Liver (tissue), 9 donors: ENCODE measurements around the gene RREB1. TPM values are rescaled to one million over a fixed set of nuclear protein-coding genes. Genes with fewer than 3 reads are reported as not detected.
A peak's percentile ranks its signal among the peaks of the same experiment; 100 is the strongest.
"Not testable (repeated sequence)": the region's sequence is repeated elsewhere in the genome, so short reads cannot be mapped to it uniquely, and the experiment has no call there.

Experiments
- DNase-seq: peaks from one replicate; pipeline ENCODE4 v3.0.0-alpha.2; 2017; ENCODE audit warnings: low spot score
- H3K27ac ChIP-seq, 2 donors: one replicate each; pipeline ENCODE4 v1.7.0; 2013; ENCODE audit warnings: inconsistent platforms in 2 of 2, low read length in 2 of 2, control low read depth in 1 of 2, low read depth in 1 of 2, mild to moderate bottlenecking in 1 of 2
- H3K27me3 ChIP-seq, 4 donors: one replicate each; pipeline versions ENCODE4 v1.6.1 to v1.7.0; 2013; ENCODE audit warnings: low read length in 3 of 4, inconsistent platforms in 1 of 4, mild to moderate bottlenecking in 1 of 4, moderate library complexity in 1 of 4; ENCODE audit not compliant: control insufficient read depth in 4 of 4, insufficient read depth in 4 of 4
- H3K36me3 ChIP-seq, 4 donors: one replicate each; pipeline versions ENCODE4 v1.6.1 to v1.7.0; 2013; ENCODE audit warnings: low read length in 3 of 4, mild to moderate bottlenecking in 3 of 4, low read depth in 1 of 4, moderate library complexity in 1 of 4; ENCODE audit not compliant: control insufficient read depth in 4 of 4, insufficient read depth in 3 of 4
- H3K4me1 ChIP-seq, 4 donors: one replicate each; pipeline versions ENCODE4 v1.6.1 to v1.7.0; 2013; ENCODE audit warnings: low read length in 3 of 4, mild to moderate bottlenecking in 3 of 4, moderate library complexity in 1 of 4; ENCODE audit not compliant: control insufficient read depth in 4 of 4, insufficient read depth in 4 of 4
- H3K4me3 ChIP-seq, 3 donors: one replicate each; pipeline versions ENCODE4 v1.6.1 to v1.7.0; 2013; ENCODE audit warnings: low read length in 3 of 3, control low read depth in 1 of 3, low read depth in 1 of 3, mild to moderate bottlenecking in 1 of 3
- H3K9ac ChIP-seq, 2 donors: one replicate each; pipeline ENCODE4 v1.7.0; 2013; ENCODE audit warnings: low read length in 2 of 2, mild to moderate bottlenecking in 2 of 2, moderate library complexity in 2 of 2, control low read depth in 1 of 2, low read depth in 1 of 2
- H3K9me3 ChIP-seq, 4 donors: one replicate each; pipeline versions ENCODE4 v1.6.1 to v1.7.0; 2013; ENCODE audit warnings: low read length in 3 of 4; ENCODE audit not compliant: control insufficient read depth in 4 of 4
- ATF3 ChIP-seq: IDR thresholded peaks from 2 replicates; pipeline ENCODE4 v1.6.1; 2016; ENCODE audit warnings: antibody characterized with exemption
- CTCF ChIP-seq: fragments of 150-350 bp; IDR thresholded peaks from 2 replicates; pipeline ENCODE4 v1.5.1; 2017; ENCODE audit warnings: improper control_type of control experiment, low read depth, low read length; ENCODE audit not compliant: missing input control
- EGR1 ChIP-seq, 2 donors: IDR thresholded peaks; 2 replicates each; pipeline ENCODE4 v1.6.1; 2016 to 2018; ENCODE audit warnings: antibody characterized with exemption in 2 of 2, low read depth in 2 of 2
- FOXA1 ChIP-seq: IDR thresholded peaks from 2 replicates; pipeline ENCODE4 v1.6.1; 2016; ENCODE audit warnings: antibody characterized with exemption
- FOXA2 ChIP-seq: IDR thresholded peaks from 2 replicates; pipeline ENCODE4 v1.6.1; 2016; ENCODE audit warnings: antibody characterized with exemption
- HNF4A ChIP-seq, 2 donors: conservative IDR thresholded peaks; 2 replicates each; pipeline ENCODE4 v1.6.1; 2016; ENCODE audit warnings: antibody characterized with exemption in 2 of 2, mild to moderate bottlenecking in 2 of 2
- HNF4G ChIP-seq: IDR thresholded peaks from 2 replicates; pipeline ENCODE4 v1.6.1; 2016; ENCODE audit warnings: antibody characterized with exemption
- JUND ChIP-seq, 2 donors: IDR thresholded peaks; 2 replicates each; pipeline ENCODE4 v1.6.1; 2016; ENCODE audit warnings: antibody characterized with exemption in 2 of 2
- MAX ChIP-seq: IDR thresholded peaks from 2 replicates; pipeline ENCODE4 v1.6.1; 2016; ENCODE audit warnings: antibody characterized with exemption
- NR2F2 ChIP-seq: IDR thresholded peaks from 2 replicates; pipeline ENCODE4 v1.6.1; 2016; ENCODE audit warnings: antibody characterized with exemption
- RAD21 ChIP-seq, 2 donors: IDR thresholded peaks; 2 replicates each; pipeline ENCODE4 v1.6.1; 2016; ENCODE audit warnings: antibody characterized with exemption in 2 of 2, mild to moderate bottlenecking in 2 of 2
- REST ChIP-seq: IDR thresholded peaks from 2 replicates; pipeline ENCODE4 v1.6.1; 2016; ENCODE audit warnings: antibody characterized with exemption, mild to moderate bottlenecking
- TAF1 ChIP-seq: conservative IDR thresholded peaks from 2 replicates; pipeline ENCODE4 v1.6.1; 2016; ENCODE audit warnings: antibody characterized with exemption, mild to moderate bottlenecking
- YY1 ChIP-seq: IDR thresholded peaks from 2 replicates; pipeline ENCODE4 v1.6.1; 2016; ENCODE audit warnings: antibody characterized with exemption, mild to moderate bottlenecking
- WGBS: extraction: QIAGEN DNeasy Blood & Tissue Kit; methylation state at CpG from one replicate; pipeline ENCODE4 v1.1.7; 2013; 5-methylcytosine and 5-hydroxymethylcytosine counted together
- polyA plus RNA-seq, 2 donors: library from polyadenylated mRNA; stranded (reverse) in 1 of 2; unstranded in 1 of 2; fragments of 200-250 nt in 1 of 2; fragments of >200 nt in 1 of 2; fragmentation: Nextera tagmentation in 1 of 2; extraction: Ambion mirVana in 1 of 2; gene quantifications; one replicate each; pipeline versions ENCODE4 v1.2.1 to v1.2.3, GENCODE V29; 2013 to 2015
- total RNA-seq, 2 donors: library from RNA; depleted of rRNA; stranded (reverse); fragments of >200 nt; gene quantifications; one replicate each; pipeline ENCODE4 v1.2.3, GENCODE V29; 2014
- donor health status: healthy.
- donor health status: healthy.
- donor health status: healthy.
- donor health status: healthy.
- donor health status: healthy.

The RREB1 gene
- total and polyA plus RNA-seq, 4 donors, result 10.1 to 28.9 (median 17.3) TPM

GRCh38 chr6:7271205-7271534 is 163.4 kb downstream of the RREB1 start:
- Histone ChIP-seq H3K36me3 (no peaks in the 10 kb centered on the region), H3K4me1 (peaks cover 6 to 21% (median 14%) of the 10 kb centered on the region in 4 donors), H3K9ac (no peak overlapping the region), H3K27ac (peak overlapping the region; percentile 40 to 70), H3K4me3 (no peak overlapping the region), H3K27me3 (no peaks in the 10 kb centered on the region), H3K9me3 (no peaks in the 10 kb centered on the region)
- no peak for DNase-seq
- TF ChIP-seq ATF3, result no peak
- no peak for TF ChIP-seq REST
- no peak for TF ChIP-seq NR2F2
- no peak for TF ChIP-seq HNF4G
- no peak for TF ChIP-seq RAD21 (IDR thresholded peaks at IDR 0.05)
- 68% methylated on average over 11 of the region's 11 CpGs for WGBS

- no peak for TF ChIP-seq REST
- TF ChIP-seq TAF1, result no peak
- TF ChIP-seq RAD21 (IDR thresholded peaks at IDR 0.05), result no peak
- no peak for TF ChIP-seq HNF4A (conservative IDR thresholded peaks at IDR 0.05)
- TF ChIP-seq CTCF, result no peak
- TF ChIP-seq HNF4G, result no peak
- TF ChIP-seq JUND (IDR thresholded peaks at IDR 0.05), result no peak
- TF ChIP-seq EGR1 (IDR thresholded peaks at IDR 0.05; ENCODE audit: low read depth in 2 of 2), result no peak
- TF ChIP-seq FOXA1, result no peak
- no peak for TF ChIP-seq YY1
- TF ChIP-seq FOXA2, result no peak
- TF ChIP-seq MAX, result no peak
- Histone ChIP-seq H3K27ac (no peak overlapping the region), H3K9ac (no peak overlapping the region), H3K36me3 (no peaks in the 10 kb centered on the region), H3K9me3 (no peaks in the 10 kb centered on the region), H3K27me3 (no peaks in the 10 kb centered on the region), H3K4me1 (peaks cover 5 to 19% (median 11%) of the 10 kb centered on the region in 4 donors), H3K4me3 (no peak overlapping the region)
- WGBS, result 85% methylated on average over 10 of the region's 10 CpGs
- DNase-seq, result no peak
Measured at GRCh38 chr6:7273709-7274108, 165.9 kb downstream of the RREB1 start.

DNA sequence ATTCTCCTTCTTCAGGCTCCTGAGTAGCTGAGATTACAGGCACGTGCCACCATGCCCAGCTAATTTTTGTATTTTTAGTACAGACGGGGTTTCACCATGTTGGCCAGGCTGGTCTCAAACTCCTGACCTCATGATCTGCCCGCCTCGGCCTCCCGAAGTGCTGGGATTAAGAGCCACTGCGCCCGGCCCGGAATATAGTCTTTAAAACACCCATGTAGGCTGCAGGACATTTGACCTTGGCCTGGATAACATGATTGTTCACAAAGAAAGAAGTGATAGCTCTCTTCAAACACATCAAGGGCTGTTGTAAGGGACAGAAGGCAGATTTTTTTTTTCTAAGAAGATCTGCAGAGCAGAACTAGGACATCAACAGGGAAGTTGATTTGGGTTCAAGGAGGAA is 166.8 kb downstream of the RREB1 start:
- not testable (repeated sequence) for H3K27me3 ChIP-seq, H3K27ac ChIP-seq, H3K4me3 ChIP-seq, H3K9ac ChIP-seq, DNase-seq, H3K36me3 ChIP-seq, H3K9me3 ChIP-seq
- H3K4me1 ChIP-seq, result peaks cover 6 to 23% (median 13%) of the 10 kb centered on the region in 4 donors
- 88% methylated on average over 8 of the region's 8 CpGs for WGBS
